Measurements from ENCODE around the gene CDK19.
A peak's percentile ranks its signal among the peaks of the same experiment; 100 is the strongest.

Gene CDK19

DNA sequence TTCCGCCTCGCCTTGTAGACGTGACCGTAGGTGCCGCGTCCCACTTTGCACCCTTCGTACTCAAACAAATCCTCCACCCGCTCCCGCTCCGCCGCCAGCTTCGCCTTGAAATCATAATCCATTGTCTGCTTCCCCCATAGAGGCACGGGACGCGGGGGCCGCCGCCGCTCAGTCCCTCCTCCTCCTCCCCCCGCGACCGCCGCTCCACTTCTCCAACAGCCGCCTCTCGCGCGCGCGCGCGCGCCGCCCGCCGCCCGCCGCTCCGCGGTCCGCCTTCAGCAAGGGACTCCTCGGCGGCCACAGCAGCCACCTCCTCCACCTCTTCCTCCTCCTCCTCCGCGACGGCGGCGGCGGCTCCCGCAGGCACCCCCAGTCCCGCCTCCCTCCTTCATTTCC, 256 bp downstream of the CDK19 start:
- TF ChIP-seq, protein P1, sequence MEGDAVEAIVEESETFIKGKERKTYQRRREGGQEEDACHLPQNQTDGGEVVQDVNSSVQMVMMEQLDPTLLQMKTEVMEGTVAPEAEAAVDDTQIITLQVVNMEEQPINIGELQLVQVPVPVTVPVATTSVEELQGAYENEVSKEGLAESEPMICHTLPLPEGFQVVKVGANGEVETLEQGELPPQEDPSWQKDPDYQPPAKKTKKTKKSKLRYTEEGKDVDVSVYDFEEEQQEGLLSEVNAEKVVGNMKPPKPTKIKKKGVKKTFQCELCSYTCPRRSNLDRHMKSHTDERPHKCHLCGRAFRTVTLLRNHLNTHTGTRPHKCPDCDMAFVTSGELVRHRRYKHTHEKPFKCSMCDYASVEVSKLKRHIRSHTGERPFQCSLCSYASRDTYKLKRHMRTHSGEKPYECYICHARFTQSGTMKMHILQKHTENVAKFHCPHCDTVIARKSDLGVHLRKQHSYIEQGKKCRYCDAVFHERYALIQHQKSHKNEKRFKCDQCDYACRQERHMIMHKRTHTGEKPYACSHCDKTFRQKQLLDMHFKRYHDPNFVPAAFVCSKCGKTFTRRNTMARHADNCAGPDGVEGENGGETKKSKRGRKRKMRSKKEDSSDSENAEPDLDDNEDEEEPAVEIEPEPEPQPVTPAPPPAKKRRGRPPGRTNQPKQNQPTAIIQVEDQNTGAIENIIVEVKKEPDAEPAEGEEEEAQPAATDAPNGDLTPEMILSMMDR (IDR thresholded peaks at IDR 0.05; ENCODE audit: control extremely low read depth, extremely low read depth, low read depth, missing control alignments), result no peak
- CTCF ChIA-PET, result interaction anchor here (0.6 to 1.7 kb wide), 8 partner anchors 11 to 277 kb away, joined by 3 to 6 read pairs (median 3); no protein-coding TSS in a partner anchor

DNA sequence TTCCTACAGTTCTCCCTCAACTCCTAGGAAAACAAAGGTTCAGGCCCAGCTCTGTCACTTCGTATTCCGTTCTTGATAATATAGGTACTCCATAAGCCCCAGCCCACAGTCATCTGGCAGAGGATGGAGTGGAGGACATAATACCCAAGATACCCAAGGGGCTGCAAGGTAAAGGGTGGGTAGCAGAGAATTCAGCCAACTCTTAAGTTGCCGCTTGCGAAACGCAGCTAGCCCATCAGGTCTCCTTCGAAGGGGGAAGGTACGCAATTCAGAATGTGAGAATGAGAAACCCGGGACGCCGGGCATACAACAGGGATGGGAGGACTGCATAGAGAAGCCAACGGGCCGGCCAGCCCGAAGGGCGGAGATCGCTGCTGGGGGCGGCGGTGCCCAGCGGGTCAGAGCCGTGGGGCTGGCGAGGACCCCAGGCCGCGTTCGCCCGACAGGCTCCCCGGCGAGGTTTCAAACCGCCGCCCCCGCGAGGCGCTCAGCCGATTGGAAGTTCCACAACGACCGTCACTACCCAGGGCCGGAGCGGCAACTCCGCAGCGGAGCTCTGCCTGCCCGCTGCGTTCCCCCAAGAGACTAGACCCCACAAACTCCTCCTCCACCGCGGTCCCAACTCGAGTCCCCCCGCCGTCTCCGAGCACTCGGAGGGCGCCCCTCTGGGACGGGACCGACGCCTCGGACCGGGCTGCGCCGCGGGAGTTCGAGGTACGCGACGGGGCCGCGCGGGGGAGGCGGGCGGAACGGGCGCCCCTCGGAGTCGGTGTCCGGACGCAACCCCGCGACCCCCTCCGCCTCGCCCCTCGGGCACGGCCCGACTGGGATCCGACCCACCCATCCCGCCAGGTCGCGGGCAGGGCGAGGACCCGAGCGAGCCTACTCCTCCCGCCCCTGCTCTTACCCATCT, 911 bp downstream of the CDK19 start:
- ChIA-PET POLR2A (interaction anchor here (0.7 to 3.8 kb wide), 8 partner anchors 9 to 950 kb away, joined by 5 to 123 read pairs (median 10); partner anchors contain the start of genes AMD1, GTF3C6 and RPF2), CTCF (interaction anchor here (0.7 to 1.7 kb wide), 6 partner anchors 36 to 136 kb away, joined by 3 to 5 read pairs (median 4); partner anchors contain the start of gene AMD1)

More for the DNA sequence above, 256 bp downstream of the CDK19 start:
- POLR2A ChIA-PET, result interaction anchor here (0.6 to 3.8 kb wide), 14 partner anchors 9 to 1027 kb away, joined by 3 to 123 read pairs (median 5); partner anchors contain the start of genes AMD1, GTF3C6 and RPF2
- no peak for DNase-seq (ENCODE audit: extremely low spot score)

DNA sequence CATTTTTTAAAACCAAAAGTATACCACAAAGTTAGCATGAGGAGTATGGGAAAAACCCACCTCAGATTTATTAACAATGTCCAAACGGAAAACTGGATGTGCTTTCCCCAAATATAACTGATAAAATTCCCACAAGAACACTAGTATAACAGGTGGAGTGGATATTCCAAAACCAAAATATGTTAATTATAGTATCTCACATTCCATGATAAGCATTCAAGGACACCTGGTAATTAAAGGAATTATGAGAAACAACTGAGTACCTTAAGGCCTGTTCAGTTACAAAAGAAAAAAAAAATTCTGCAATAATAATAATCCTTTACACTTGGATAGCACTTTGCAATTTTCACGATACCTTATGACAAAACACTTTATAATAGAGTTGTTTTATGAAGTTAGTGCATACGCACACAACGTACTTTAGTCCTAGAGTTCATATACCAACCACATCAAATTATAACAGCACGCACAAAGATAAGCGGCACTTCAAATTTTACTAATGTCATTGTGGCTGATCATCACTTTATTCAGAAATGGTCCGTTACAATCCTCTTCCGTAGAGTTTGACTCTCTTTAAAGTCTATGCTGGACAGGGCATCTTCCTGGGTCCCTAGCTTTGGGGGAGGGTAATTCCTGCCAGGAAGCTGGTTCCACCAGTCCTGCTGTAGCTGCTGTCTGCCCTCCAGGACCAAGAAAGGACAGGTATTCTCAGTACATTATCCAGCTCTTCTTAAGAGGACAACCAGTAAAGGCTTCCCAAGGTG, 1.7 kb downstream of the CDK19 start:
- TF ChIP-seq, protein P1 (IDR thresholded peaks at IDR 0.05; ENCODE audit: control extremely low read depth, extremely low read depth, low read depth, missing control alignments), result no peak
- POLR2A ChIA-PET, result interaction anchor here (3.8 kb wide), 1 partner anchor 62 kb away, joined by 123 read pairs; the partner anchor contains the start of gene AMD1
- CTCF ChIA-PET, result interaction anchor here (0.7 to 1.7 kb wide), 6 partner anchors 37 to 137 kb away, joined by 3 to 5 read pairs (median 4); partner anchors contain the start of gene AMD1
- no peak for DNase-seq (ENCODE audit: extremely low spot score)

More for the DNA sequence above, 911 bp downstream of the CDK19 start:
- DNase-seq (ENCODE audit: extremely low spot score), result peak; percentile 73
- TF ChIP-seq, protein P1 (IDR thresholded peaks at IDR 0.05; ENCODE audit: control extremely low read depth, extremely low read depth, low read depth, missing control alignments), result no peak

DNA sequence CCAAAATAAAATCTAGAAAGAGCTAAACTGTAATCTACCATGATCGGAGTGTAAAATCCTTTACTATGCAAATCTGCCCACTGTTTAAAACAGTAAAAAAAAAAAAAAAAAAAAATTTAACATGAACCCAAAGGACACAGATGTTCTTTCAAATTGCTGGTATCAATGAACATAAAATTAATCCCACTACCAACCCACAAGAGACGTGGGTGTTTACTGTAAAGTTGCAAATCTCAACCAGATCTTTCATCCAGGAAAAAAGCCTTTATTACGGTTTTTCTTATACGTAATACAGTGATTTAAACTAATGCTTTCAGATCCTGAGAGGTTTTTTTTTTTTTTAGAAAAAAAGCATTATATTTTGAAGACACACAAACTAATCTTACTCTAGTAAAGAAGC, 2.5 kb downstream of the CDK19 start:
- TF ChIP-seq, protein P1 (IDR thresholded peaks at IDR 0.05; ENCODE audit: control extremely low read depth, extremely low read depth, low read depth, missing control alignments), result no peak
- no peak for DNase-seq (ENCODE audit: extremely low spot score)
- POLR2A ChIA-PET, result no interaction called here
- CTCF ChIA-PET, result interaction anchor here (0.9 to 1.3 kb wide), 2 partner anchors 61 to 183 kb away, joined by 3 read pairs; no protein-coding TSS in a partner anchor

DNA sequence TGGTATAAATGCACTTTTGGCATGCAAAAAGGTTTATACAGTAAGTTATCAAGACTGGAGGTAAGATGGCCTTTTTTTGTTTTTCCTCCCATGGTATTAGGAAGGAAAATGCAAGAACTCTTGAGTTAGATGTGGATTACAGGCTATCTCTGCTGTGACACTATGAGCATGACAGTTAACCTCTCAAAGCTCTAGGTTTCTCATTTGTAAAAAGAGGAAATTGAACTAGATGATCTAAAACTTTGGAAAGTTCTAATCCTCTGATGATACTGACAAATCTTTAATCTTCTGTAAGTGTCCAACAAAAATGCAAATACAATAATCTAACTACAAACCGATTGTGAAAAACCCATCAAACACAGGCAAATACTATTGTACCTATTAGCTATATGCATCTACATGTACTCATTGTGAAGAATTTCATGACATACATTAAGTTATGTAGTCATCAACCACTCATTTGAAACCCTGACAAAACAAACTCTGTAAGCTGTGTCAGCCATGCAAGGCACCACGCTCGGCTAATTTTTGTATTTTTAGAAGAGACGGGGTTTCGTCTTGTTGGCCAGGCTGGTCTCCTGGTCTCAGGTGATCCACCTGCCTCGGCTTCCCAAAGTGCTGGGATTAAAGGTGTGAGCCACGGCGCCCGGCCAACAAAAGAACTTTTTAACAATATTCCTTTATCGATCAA, 4.2 kb downstream of the CDK19 start:
- CTCF ChIA-PET, result interaction anchor here (0.8 to 2.4 kb wide), 6 partner anchors 8 to 128 kb away, joined by 3 to 9 read pairs (median 3); no protein-coding TSS in a partner anchor
- TF ChIP-seq, protein P1 (IDR thresholded peaks at IDR 0.05; ENCODE audit: control extremely low read depth, extremely low read depth, low read depth, missing control alignments), result no peak
- POLR2A ChIA-PET, result interaction anchor here (0.8 kb wide), 1 partner anchor 63 kb away, joined by 3 read pairs; the partner anchor contains the start of gene AMD1
- peak; percentile 60 for DNase-seq (ENCODE audit: extremely low spot score)
